ENCODE measurements around the gene RNASE8.

The RNASE8 gene

DNA sequence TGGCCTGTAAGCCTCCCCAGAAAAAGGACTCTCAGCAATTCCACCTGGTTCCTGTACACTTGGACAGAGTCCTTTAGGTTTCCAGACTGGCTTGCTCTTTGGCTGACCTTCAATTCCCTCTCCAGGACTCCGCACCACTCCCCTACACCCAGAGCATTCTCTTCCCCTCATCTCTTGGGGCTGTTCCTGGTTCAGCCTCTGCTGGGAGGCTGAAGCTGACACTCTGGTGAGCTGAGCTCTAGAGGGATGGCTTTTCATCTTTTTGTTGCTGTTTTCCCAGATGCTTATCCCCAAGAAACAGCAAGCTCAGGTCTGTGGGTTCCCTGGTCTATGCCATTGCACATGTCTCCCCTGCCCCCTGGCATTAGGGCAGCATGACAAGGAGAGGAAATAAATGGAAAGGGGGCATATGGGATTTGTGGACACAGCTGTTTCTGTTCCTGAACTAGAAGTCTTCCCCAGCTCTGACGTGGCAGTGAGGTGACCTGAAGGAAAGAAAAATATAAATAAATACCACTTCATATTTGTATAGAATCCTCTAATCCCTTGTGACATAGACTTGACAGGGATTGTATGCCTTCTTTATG lies 14.1 kb upstream of the RNASE8 start:
- DNase-seq (ENCODE audit: insufficient read length) (no peak), FAIRE-seq (no peak)
- no peak for TF ChIP-seq POLR2A (IDR thresholded peaks at IDR 0.05; ENCODE audit: low read depth, low read length)
- TF ChIP-seq TAF1 (IDR thresholded peaks at IDR 0.05; ENCODE audit: borderline replicate concordance, low read depth, low read length) = no peak
- no peak for TF ChIP-seq POLR2AphosphoS5 (IDR thresholded peaks at IDR 0.05; ENCODE audit: low read depth, low read length)

DNA sequence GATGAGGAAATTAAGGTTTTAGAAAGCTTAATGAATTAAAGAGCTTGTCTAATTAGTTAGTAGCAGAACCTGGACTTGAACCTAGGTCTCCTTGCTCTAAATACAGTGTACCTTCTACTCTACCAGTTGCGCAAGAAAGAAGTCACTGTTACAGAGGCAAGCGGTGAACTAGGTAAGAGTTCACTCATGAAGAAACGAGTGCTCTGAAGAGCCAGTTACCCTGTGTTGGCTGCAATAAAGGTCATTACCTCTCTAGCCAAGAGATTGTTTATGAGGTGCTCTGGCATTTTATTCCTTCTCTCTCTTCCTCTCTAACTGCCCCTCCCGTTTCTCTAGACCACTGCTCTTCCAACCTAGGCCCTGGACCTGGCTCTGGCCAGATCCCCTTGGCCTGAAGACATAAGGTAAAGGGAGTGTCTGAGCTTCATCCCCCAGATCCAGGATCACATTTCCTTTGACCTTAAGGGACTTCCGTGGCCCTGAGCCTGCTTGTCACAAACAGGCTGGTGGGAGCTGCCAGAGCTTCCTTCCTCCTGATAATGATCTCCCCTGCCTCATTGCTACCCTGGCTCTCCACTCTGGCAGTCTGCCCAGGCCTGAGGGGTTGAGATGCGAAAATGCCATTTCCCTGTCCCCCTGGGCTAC lies 13.5 kb upstream of the RNASE8 start:
- DNase-seq (ENCODE audit: insufficient read length) (no peak), FAIRE-seq (no peak)
- TF ChIP-seq POLR2A (IDR thresholded peaks at IDR 0.05; ENCODE audit: low read depth, low read length) (no peak), POLR2AphosphoS5 (IDR thresholded peaks at IDR 0.05; ENCODE audit: low read depth, low read length) (no peak)

DNA sequence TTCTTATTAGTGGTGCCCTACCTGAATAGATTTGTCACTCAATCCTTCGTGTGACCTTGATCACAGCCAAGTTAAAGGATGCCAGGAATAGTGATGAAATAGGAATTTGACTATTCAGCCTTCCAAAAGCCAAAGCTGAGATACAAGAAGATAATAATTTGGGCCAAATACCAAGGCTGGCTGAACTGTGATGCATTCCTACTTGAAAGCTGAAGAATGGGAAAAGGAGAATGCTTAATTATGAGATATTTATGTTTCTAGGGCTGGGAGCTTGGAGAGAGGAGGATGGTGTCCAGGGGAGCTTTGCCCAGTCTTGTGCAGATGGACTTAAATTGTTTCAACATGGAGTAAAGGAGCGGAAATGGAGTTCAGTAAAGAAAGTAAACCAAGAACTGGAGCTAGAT lies 10.2 kb upstream of the RNASE8 start:
- FAIRE-seq = no peak

DNA sequence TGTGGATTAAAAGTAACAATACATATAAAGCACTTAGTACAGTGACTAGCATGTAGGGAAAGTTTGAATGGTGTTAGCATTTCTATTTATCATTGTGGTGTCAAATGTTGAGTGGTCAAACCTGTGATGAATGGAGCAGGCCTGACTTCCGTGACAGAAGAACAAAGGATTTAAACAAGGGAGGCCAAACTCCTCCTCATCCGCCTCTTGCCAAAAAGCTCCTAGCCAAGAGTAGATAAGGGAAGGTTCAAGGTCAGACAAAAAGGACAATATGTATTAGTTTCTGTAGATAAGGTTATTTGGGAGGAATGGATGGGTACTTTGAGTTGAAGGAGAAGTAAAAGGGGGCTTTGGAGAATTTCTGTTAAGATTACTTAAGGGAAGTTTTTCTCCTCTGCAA lies 9.0 kb upstream of the RNASE8 start:
- TF ChIP-seq POLR2A (IDR thresholded peaks at IDR 0.05; ENCODE audit: low read depth, low read length) = no peak
- TF ChIP-seq TAF1 (IDR thresholded peaks at IDR 0.05; ENCODE audit: borderline replicate concordance, low read depth, low read length) = no peak
- TF ChIP-seq POLR2AphosphoS5 (IDR thresholded peaks at IDR 0.05; ENCODE audit: low read depth, low read length) = no peak
- no peak for FAIRE-seq
- DNase-seq (ENCODE audit: insufficient read length) = no peak

More for the DNA sequence above, 10.2 kb upstream of the RNASE8 start:
- no peak for TF ChIP-seq POLR2AphosphoS5 (IDR thresholded peaks at IDR 0.05; ENCODE audit: low read depth, low read length)
- TF ChIP-seq TAF1 (IDR thresholded peaks at IDR 0.05; ENCODE audit: borderline replicate concordance, low read depth, low read length) = no peak
- TF ChIP-seq POLR2A (IDR thresholded peaks at IDR 0.05; ENCODE audit: low read depth, low read length) = no peak
- no peak for DNase-seq (ENCODE audit: insufficient read length)

DNA sequence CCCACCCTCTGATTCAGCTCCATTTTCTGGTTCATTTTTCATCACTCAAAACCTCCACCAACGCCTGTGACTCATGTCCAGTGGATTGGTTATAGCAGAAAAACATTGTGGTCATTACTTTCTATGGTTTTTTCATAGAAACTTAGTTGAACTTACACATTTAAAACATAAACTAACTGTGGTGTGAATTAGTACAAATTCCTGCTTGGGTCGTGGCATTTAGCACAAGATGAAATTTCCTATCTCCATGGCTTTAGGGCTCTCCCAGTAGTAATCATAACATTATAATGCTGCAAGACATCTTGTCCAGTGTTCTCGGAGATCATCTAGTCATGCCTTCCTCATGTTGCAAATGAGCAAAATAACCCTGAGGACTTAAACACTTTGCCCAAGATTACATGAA lies 8.3 kb upstream of the RNASE8 start:
- no peak for DNase-seq (ENCODE audit: insufficient read length)
- FAIRE-seq = no peak
- TF ChIP-seq TAF1 (IDR thresholded peaks at IDR 0.05; ENCODE audit: borderline replicate concordance, low read depth, low read length) = no peak

DNA sequence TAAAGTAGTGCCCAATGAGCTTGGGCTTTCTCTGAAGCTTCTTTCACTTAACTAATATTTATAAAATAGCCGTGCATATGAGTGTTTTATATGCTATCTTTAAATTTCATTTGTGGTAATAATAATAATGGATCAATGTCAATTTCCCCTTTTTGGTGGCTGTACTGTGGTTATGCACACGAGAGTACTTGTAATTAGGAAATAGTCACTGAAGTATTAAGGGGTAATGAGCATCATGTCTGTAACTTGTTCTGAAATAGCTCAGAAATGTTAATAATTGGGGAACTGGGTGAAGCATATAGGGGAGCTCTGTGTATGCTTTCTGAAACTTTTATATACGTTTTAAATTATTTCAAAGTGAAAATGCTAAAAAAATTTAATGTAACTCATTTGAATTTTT lies 7.0 kb upstream of the RNASE8 start:
- no peak for DNase-seq (ENCODE audit: insufficient read length)
- FAIRE-seq = no peak

DNA sequence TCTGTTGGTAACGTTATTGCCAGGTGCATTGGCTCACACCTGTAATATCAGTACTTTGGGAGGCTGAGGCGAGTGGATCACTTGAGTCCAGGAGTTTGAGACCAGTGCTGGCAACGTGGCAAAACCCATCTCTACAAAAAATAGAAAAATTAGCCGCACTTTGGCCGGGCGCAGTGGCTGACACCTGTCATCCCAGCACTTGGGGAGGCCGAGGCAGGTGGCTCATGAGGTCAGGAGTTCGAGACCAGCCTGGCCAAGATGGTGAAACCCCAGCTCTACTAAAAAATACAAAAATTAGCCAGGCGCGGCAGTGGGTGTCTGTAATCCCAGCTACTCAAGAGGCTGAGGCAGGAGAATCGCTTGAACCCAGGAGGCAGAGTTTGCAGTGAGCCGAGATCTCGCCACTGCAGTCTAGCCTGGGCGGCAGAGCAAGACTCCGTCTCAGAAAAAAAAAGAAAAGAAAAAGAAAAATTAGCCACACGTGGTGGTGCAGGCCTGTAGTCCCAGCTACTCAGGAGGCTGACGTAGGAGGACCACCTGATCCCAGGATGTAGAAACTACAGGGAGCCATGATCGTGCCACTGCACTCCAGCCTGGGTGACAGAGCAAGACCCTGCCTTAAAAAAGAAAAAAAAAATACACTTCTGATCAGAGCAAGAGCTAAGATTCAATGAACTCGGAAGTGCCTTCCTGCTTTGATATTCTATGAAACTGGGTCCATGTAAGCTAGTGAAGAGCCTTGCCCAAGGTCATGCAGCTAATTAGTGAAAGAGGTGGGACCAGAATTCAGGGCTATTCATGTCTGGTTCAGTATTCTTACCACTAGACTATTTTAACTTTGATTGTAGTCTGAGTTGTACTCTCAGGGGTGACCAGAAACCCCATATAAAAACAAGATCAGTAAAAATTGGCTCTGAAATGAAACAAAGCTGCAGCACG lies 4.2 kb upstream of the RNASE8 start:
- no peak for DNase-seq (ENCODE audit: insufficient read length)
- no peak for TF ChIP-seq POLR2AphosphoS5 (IDR thresholded peaks at IDR 0.05; ENCODE audit: low read depth, low read length)
- FAIRE-seq = no peak

More for the DNA sequence above, 7.0 kb upstream of the RNASE8 start:
- TF ChIP-seq POLR2AphosphoS5 (IDR thresholded peaks at IDR 0.05; ENCODE audit: low read depth, low read length) (no peak), TAF1 (IDR thresholded peaks at IDR 0.05; ENCODE audit: borderline replicate concordance, low read depth, low read length) (no peak), POLR2A (IDR thresholded peaks at IDR 0.05; ENCODE audit: low read depth, low read length) (no peak)

DNA sequence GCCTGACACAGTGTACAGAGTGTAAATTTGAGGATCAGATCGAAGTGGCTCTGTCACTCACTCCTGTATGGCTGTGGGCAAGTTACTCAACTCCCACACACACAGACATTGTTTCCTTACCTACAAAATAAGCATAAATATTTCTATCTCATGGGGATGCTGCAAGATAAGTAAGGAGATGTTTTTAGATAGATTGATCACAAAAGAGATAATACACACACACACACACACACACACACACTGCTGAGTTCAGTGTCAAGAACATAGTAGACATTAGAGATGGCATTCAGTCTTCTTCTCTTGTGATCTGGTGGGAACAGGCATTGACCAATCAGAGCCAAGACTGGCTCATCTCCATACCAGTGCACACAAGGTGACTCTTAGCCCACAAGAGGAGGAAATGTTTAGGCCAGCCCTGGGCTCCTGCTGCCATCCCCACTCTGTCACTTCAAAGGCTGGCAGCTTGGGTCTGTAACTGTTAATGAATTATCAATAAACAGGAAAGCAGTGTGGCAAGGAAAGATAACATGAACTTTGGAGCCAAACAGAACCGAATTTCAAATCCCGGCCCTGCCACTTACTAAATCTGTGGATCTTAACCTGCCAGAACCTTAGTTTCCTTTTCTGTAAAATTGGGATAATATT lies 3.4 kb upstream of the RNASE8 start:
- DNase-seq (ENCODE audit: insufficient read length) (no peak), FAIRE-seq (no peak)
- no peak for TF ChIP-seq POLR2A (IDR thresholded peaks at IDR 0.05; ENCODE audit: low read depth, low read length)
- TF ChIP-seq POLR2AphosphoS5 (IDR thresholded peaks at IDR 0.05; ENCODE audit: low read depth, low read length) = no peak
- TF ChIP-seq TAF1 (IDR thresholded peaks at IDR 0.05; ENCODE audit: borderline replicate concordance, low read depth, low read length) = no peak

DNA sequence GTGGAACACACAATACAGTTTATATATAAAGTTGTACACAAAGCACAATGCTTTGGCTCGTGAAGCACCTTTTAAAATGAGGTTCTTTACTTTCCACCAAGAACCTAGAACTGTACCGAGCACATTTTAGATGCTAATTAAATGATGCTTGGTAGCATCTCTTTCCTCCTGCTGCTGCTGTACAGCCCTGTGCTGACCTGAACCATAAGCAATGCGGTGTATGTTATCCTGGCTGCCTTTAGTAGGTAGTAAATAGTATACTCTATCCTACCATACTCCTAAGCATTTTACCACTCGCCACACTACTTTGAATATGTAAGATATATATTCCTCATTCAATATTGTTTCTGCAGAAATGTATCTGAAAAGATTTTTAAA lies 2.9 kb upstream of the RNASE8 start:
- FAIRE-seq (no peak), DNase-seq (ENCODE audit: insufficient read length) (no peak)
- TF ChIP-seq TAF1 (IDR thresholded peaks at IDR 0.05; ENCODE audit: borderline replicate concordance, low read depth, low read length) = no peak

DNA sequence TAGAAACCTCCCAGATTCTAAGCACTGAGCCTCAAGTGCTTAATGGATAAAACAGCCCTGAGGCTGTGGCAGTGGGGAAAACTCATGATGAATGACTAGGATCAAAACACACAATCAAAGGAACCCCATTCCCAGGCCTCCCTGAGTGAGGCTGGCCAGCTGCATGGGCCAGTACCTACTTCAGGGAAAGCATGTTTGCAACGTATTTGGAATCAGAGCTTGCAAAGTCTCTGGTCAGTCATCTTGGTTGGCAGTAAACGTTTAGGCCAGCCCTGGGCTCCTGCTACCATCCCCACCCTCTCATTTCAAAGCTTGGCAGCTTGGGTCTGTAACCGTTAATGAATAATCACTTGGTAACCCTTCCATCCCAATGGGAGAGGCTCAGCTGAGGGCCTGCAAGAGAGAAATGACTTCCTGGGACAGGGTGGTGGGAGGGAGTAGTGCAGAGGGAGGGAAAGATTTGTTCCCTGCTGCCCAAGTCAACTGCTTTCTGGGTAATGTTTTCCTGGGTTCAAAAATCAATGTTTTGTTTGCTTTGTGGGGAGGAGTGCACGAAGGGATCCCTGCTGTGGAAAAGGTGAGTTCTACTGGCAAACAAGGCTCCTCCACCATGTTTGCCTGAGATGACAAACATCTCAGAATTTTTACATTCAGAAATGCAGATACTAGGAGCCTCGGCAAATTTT lies 2.0 kb upstream of the RNASE8 start:
- TF ChIP-seq POLR2AphosphoS5 (IDR thresholded peaks at IDR 0.05; ENCODE audit: low read depth, low read length) = no peak
- no peak for TF ChIP-seq TAF1 (IDR thresholded peaks at IDR 0.05; ENCODE audit: borderline replicate concordance, low read depth, low read length)
- TF ChIP-seq POLR2A (IDR thresholded peaks at IDR 0.05; ENCODE audit: low read depth, low read length) = no peak
- DNase-seq (ENCODE audit: insufficient read length) (no peak), FAIRE-seq (no peak)

DNA sequence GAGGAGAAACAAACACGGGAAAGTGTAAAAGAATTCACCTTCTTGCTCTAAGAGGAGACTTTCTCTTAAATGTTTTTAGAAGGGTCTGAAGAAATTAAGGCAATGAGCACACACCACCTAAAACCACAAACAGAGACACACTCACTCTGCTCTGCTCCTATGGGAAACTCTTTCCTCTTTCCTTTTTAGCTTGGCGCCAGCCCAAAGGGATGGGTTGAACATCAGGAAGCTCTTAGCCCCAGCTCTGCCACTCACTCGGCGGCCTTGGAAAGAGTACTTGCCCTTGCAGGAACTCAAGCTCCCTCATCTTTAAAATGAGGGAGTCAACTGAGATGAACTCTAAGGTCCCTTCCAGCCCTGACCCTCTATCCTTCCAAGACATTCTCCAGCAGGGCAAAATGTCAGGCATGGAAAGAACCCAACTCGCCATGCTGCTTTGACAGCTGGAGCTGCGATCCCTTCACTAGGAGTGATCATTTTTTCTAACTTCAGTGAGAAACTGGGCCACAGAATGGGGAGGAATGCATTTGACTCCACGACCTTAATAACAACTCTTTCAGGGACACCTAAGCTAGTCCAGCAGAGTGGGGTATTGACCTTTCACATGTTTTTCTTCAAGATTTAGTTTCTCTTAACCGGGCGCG lies 980 bp upstream of the RNASE8 start:
- no peak for DNase-seq (ENCODE audit: insufficient read length)
- no peak for TF ChIP-seq TAF1 (IDR thresholded peaks at IDR 0.05; ENCODE audit: borderline replicate concordance, low read depth, low read length)
- no peak for FAIRE-seq
